ENCODE measurements around the gene DPP6. TPM values are rescaled to one million over a fixed set of nuclear protein-coding genes. Genes with fewer than 3 reads are reported as not detected.

DPP6 gene
- total and polyA plus RNA-seq, 8 donors = 0.29 to 1.2 (median 0.57) TPM

GRCh38 chr7:154324196-154324595, 272.0 kb downstream of the DPP6 start:
- Histone ChIP-seq H3K9me3 (no peaks in the 10 kb centered on the region), H3K27me3 (no peaks in the 10 kb centered on the region), H3K4me3 (no peak overlapping the region), H3K4me1 (no peaks in the 10 kb centered on the region), H3K27ac (no peak overlapping the region), H3K36me3 (no peaks in the 10 kb centered on the region)
- intact Hi-C loops (cut with DNase I) = no loop called here
- TF ChIP-seq CTCF (IDR thresholded peaks at IDR 0.05) = no peak
- DNase-seq (no peak), ATAC-seq (no peak)

DNA sequence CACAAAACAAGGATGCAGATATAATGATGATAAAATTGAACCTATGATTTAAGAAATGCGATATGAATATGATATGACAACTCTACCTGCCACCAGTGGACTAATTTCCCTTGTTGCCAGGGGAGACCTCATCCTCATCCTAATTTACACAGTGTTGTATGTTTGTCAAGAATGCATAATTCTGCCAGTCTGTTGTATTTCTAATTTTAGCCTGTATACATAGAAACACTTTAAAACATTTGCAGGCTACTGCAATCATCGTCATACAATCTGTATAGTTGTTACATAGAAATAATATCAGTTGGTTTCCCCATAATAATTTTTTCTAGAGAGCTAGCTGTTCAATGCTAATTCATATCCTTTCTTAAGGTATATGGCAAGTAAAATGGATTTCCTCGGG, 274.2 kb downstream of the DPP6 start:
- DNase-seq (no peak), ATAC-seq (no peak)
- Histone ChIP-seq H3K27me3 (no peaks in the 10 kb centered on the region), H3K4me3 (no peak overlapping the region), H3K4me1 (no peaks in the 10 kb centered on the region), H3K27ac (no peak overlapping the region), H3K9me3 (no peaks in the 10 kb centered on the region), H3K36me3 (no peaks in the 10 kb centered on the region)
- intact Hi-C loops (cut with DNase I) = no loop called here
- TF ChIP-seq CTCF (IDR thresholded peaks at IDR 0.05) = no peak

DNA sequence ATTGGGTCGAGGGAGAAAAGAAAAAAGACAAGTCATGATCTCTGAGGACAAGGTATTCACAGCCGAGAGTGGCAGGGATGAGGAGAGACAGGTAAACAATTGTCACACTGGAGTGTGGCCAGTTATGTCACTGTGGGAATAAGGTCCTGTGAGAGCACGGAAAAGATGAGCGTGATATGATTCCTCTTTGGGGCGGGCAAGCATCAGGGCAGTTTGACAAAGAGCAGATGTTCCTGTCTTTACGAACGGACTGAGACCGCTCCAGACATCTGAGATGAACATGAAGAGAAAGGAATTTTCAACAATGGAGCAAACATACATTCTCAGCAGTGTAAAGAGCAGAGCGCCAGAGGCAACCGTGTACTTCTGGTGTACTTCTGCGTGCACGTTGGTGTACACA, 278.1 kb downstream of the DPP6 start:
- no peak overlapping the region for H3K4me3 ChIP-seq
- no peaks in the 10 kb centered on the region for H3K4me1 ChIP-seq
- no peaks in the 10 kb centered on the region for H3K36me3 ChIP-seq
- no peak for DNase-seq
- no peak for ATAC-seq
- no peaks in the 10 kb centered on the region for H3K9me3 ChIP-seq
- TF ChIP-seq CTCF (IDR thresholded peaks at IDR 0.05) = no peak
- intact Hi-C loops (cut with DNase I) = no loop called here
- H3K27me3 ChIP-seq = no peaks in the 10 kb centered on the region
- no peak overlapping the region for H3K27ac ChIP-seq

GRCh38 chr7:154332811-154333580, 280.8 kb downstream of the DPP6 start:
- H3K4me1 ChIP-seq = no peaks in the 10 kb centered on the region
- intact Hi-C loops (cut with DNase I) = no loop called here
- ATAC-seq = no peak

GRCh38 chr7:154336295-154336694, 284.1 kb downstream of the DPP6 start:
- TF ChIP-seq CTCF (IDR thresholded peaks at IDR 0.05) = no peak
- Histone ChIP-seq H3K9me3 (no peaks in the 10 kb centered on the region), H3K4me1 (no peaks in the 10 kb centered on the region), H3K27me3 (no peaks in the 10 kb centered on the region), H3K36me3 (no peaks in the 10 kb centered on the region), H3K27ac (no peak overlapping the region), H3K4me3 (no peak overlapping the region)
- ATAC-seq (no peak), DNase-seq (no peak)
- intact Hi-C loops (cut with DNase I) = no loop called here

More at GRCh38 chr7:154332811-154333580, 280.8 kb downstream of the DPP6 start:
- H3K9me3 ChIP-seq = no peaks in the 10 kb centered on the region
- no peak overlapping the region for H3K27ac ChIP-seq
- TF ChIP-seq CTCF (IDR thresholded peaks at IDR 0.05) = no peak
- H3K4me3 ChIP-seq = no peak overlapping the region
- H3K27me3 ChIP-seq = no peaks in the 10 kb centered on the region
- DNase-seq = no peak
- H3K36me3 ChIP-seq = no peaks in the 10 kb centered on the region

Data from left lung (tissue), 10 donors.